Neural progenitor cell (in vitro differentiated cells): Measurements from ENCODE around the gene PPM1F.

Source experiments
- CTCF ChIP-seq: fragments of 200-600 bp; sonication (generic); IDR thresholded peaks from 2 replicates; pipeline ENCODE4 v1.5.1; 2017; ENCODE audit warnings: antibody characterized with exemption, mild to moderate bottlenecking
- EZH2 ChIP-seq: fragments of 200-600 bp; sonication (generic); IDR thresholded peaks from 2 replicates; pipeline ENCODE4 v1.6.1; 2017; ENCODE audit warnings: antibody characterized with exemption, mild to moderate bottlenecking, moderate library complexity
- EZH2phosphoT487 ChIP-seq: fragments of 200-600 bp; sonication (generic); IDR thresholded peaks from 2 replicates; pipeline ENCODE4 v1.6.1; 2017; ENCODE audit warnings: antibody characterized with exemption

- no peak for TF ChIP-seq CTCF
- TF ChIP-seq EZH2 = no peak
- TF ChIP-seq EZH2phosphoT487 = no peak
These were observed 55.6 kb downstream of the PPM1F start for GRCh38 chr22:21896951-21897513.
